WTC11 (cell line): ENCODE results near the gene SLC24A3. TPM values are rescaled to one million over a fixed set of nuclear protein-coding genes. Genes with fewer than 3 reads are reported as not detected.

Source experiments
- ATAC-seq: fragments of 200-7000 bp; cut with Tn5 transposase; 2 replicates; pipeline ENCODE4 v1.10.0; 2021; ENCODE audit warnings: mild to moderate bottlenecking, moderate library complexity
- CTCF ChIA-PET: fragments of 300-600 bp; sonication (Branson Sonifier 250); formaldehyde crosslinking; loops from one replicate; lab custom pipeline; 2021; ENCODE audit warnings: antibody characterized with exemption; lab: Charles Lee
- POLR2A ChIA-PET: fragments of 350-600 bp; sonication (Branson Sonifier 250); formaldehyde crosslinking; loops from one replicate; lab custom pipeline; 2021; ENCODE audit warnings: antibody characterized with exemption; lab: Charles Lee
- DNase-seq: peaks from one replicate; pipeline ENCODE4 v3.0.0; 2021; ENCODE audit warnings: low spot score
- H3K27ac Mint-ChIP-seq: 2 replicates; pipeline ENCODE4 v1.8.0; 2021; ENCODE audit warnings: mixed read lengths
- H3K27me3 Mint-ChIP-seq: 2 replicates; pipeline ENCODE4 v1.8.0; 2021; ENCODE audit warnings: low read depth, mild to moderate bottlenecking, moderate library complexity, mixed read lengths
- H3K36me3 Mint-ChIP-seq: 2 replicates; pipeline ENCODE4 v1.8.0; 2021; ENCODE audit warnings: mixed read lengths
- H3K4me1 Mint-ChIP-seq: 2 replicates; pipeline ENCODE4 v1.8.0; 2022; ENCODE audit warnings: mixed read lengths
- H3K4me3 Mint-ChIP-seq: 2 replicates; pipeline ENCODE4 v1.8.0; 2021; ENCODE audit warnings: mild to moderate bottlenecking, moderate library complexity, mixed read lengths
- H3K9me3 Mint-ChIP-seq: 2 replicates; pipeline ENCODE4 v1.8.0; 2021; ENCODE audit warnings: mixed read lengths
- AFF4 ChIP-seq: sonication (generic); formaldehyde crosslinking; IDR thresholded peaks from 2 replicates; pipeline ENCODE4 v1.8.1; 2023; ENCODE audit warnings: mild to moderate bottlenecking, missing genetic modification reagents, borderline replicate concordance
- ATF3 ChIP-seq: sonication (generic); formaldehyde crosslinking; conservative IDR thresholded peaks from 2 replicates; pipeline ENCODE4 v1.8.1; 2022; ENCODE audit warnings: mild to moderate bottlenecking, missing genetic modification reagents
- CBFB ChIP-seq: sonication (generic); formaldehyde crosslinking; IDR thresholded peaks from 2 replicates; pipeline ENCODE4 v1.8.1; 2022; ENCODE audit warnings: mild to moderate bottlenecking, low read depth, missing genetic modification reagents
- ELF4 ChIP-seq: sonication (generic); formaldehyde crosslinking; IDR thresholded peaks from 2 replicates; pipeline ENCODE4 v1.8.1; 2022; ENCODE audit warnings: low read depth, mild to moderate bottlenecking, moderate library complexity, missing genetic modification reagents
- FOXJ3 ChIP-seq: sonication (generic); formaldehyde crosslinking; IDR thresholded peaks from 2 replicates; pipeline ENCODE4 v1.9.0; 2021; ENCODE audit warnings: missing genetic modification reagents, mild to moderate bottlenecking, borderline replicate concordance
- GTF2I ChIP-seq: fragments of 250-450 bp; sonication (Bioruptor Pico); conservative IDR thresholded peaks from 2 replicates; pipeline ENCODE4 v1.4.0; 2021; ENCODE audit warnings: mild to moderate bottlenecking
- HMGA2 ChIP-seq: fragments of 250-450 bp; sonication (Bioruptor Pico); IDR thresholded peaks from 2 replicates; pipeline ENCODE4 v1.4.0; 2021; ENCODE audit warnings: mild to moderate bottlenecking, moderate library complexity
- MXD4 ChIP-seq: fragments of 250-450 bp; sonication (Bioruptor Pico); IDR thresholded peaks from 2 replicates; pipeline ENCODE4 v1.8.0; 2021; ENCODE audit warnings: mild to moderate bottlenecking, moderate library complexity, borderline replicate concordance
- NFATC4 ChIP-seq: fragments of 250-450 bp; sonication (Bioruptor Pico); IDR thresholded peaks from 2 replicates; pipeline ENCODE4 v1.9.0; 2021; ENCODE audit warnings: mild to moderate bottlenecking
- NR3C1 ChIP-seq: sonication (generic); formaldehyde crosslinking; conservative IDR thresholded peaks from 2 replicates; pipeline ENCODE4 v1.8.1; 2023; ENCODE audit warnings: low read depth, mild to moderate bottlenecking, missing genetic modification reagents
- PRRX2 ChIP-seq: fragments of 250-450 bp; sonication (Bioruptor Pico); IDR thresholded peaks from 2 replicates; pipeline ENCODE4 v1.8.0; 2021; ENCODE audit warnings: mild to moderate bottlenecking
- SMAD4 ChIP-seq: sonication (generic); formaldehyde crosslinking; IDR thresholded peaks from 2 replicates; pipeline ENCODE4 v1.8.0; 2022; ENCODE audit warnings: mild to moderate bottlenecking, missing genetic modification reagents
- SOX15 ChIP-seq: fragments of 250-450 bp; sonication (Bioruptor Pico); IDR thresholded peaks from 2 replicates; pipeline ENCODE4 v1.9.0; 2021; ENCODE audit warnings: mild to moderate bottlenecking
- TCF7 ChIP-seq: sonication (generic); formaldehyde crosslinking; IDR thresholded peaks from 2 replicates; pipeline ENCODE4 v1.8.0; 2022; ENCODE audit warnings: mild to moderate bottlenecking, low read depth, missing genetic modification reagents, moderate library complexity
- TEAD1 ChIP-seq: sonication (generic); formaldehyde crosslinking; IDR thresholded peaks from 2 replicates; pipeline ENCODE4 v1.8.0; 2022; ENCODE audit warnings: mild to moderate bottlenecking, missing genetic modification reagents
- USF1 ChIP-seq: sonication (generic); formaldehyde crosslinking; IDR thresholded peaks from 2 replicates; pipeline ENCODE4 v1.8.0; 2022; ENCODE audit warnings: mild to moderate bottlenecking, missing genetic modification reagents
- ZMAT4 ChIP-seq: fragments of 250-450 bp; sonication (Bioruptor Pico); IDR thresholded peaks from 2 replicates; pipeline ENCODE4 v1.9.0; 2021; ENCODE audit warnings: mild to moderate bottlenecking
- ZNF232 ChIP-seq: sonication (generic); formaldehyde crosslinking; IDR thresholded peaks from 2 replicates; pipeline ENCODE4 v1.8.0; 2022; ENCODE audit warnings: mild to moderate bottlenecking, missing genetic modification reagents
- ZNF263 ChIP-seq: sonication (generic); formaldehyde crosslinking; IDR thresholded peaks from 2 replicates; pipeline ENCODE4 v1.8.1; 2022; ENCODE audit warnings: low read depth, mild to moderate bottlenecking, moderate library complexity, missing genetic modification reagents
- ZNF281 ChIP-seq: sonication (generic); formaldehyde crosslinking; IDR thresholded peaks from 2 replicates; pipeline ENCODE4 v1.8.0; 2023; ENCODE audit warnings: mild to moderate bottlenecking, missing genetic modification reagents
- ZNF416 ChIP-seq: fragments of 250-450 bp; sonication (Bioruptor Pico); IDR thresholded peaks from 2 replicates; pipeline ENCODE4 v1.9.0; 2021; ENCODE audit warnings: mild to moderate bottlenecking, inconsistent platforms
- ZNF671 ChIP-seq: fragments of 250-450 bp; sonication (Bioruptor Pico); IDR thresholded peaks from 2 replicates; pipeline ENCODE4 v1.8.0; 2021; ENCODE audit warnings: mild to moderate bottlenecking
- total RNA-seq: library from RNA; stranded (reverse); gene quantifications from 3 replicates; pipeline ENCODE4 v1.2.3, GENCODE V29; 2021
- TF ChIP-seq, protein P1 (sequence below): fragments of 250-450 bp; sonication (Bioruptor Pico); IDR thresholded peaks from 2 replicates; pipeline ENCODE4 v2.1.2; 2022; ENCODE audit warnings: mild to moderate bottlenecking, moderate library complexity
- TF ChIP-seq, protein P2 (sequence below): sonication (generic); formaldehyde crosslinking; IDR thresholded peaks from 2 replicates; pipeline ENCODE4 v1.8.1; 2022; ENCODE audit warnings: low read depth, missing genetic modification reagents, borderline replicate concordance
- TF ChIP-seq, protein P3 (sequence below): sonication (generic); formaldehyde crosslinking; IDR thresholded peaks from 2 replicates; pipeline ENCODE4 v1.8.1; 2023; ENCODE audit warnings: mild to moderate bottlenecking, moderate library complexity, missing genetic modification reagents

Gene SLC24A3
- total RNA-seq, 1 experiment from 2014 or later, result 5.7 TPM

GRCh38 chr20:19602675-19603375, 390.4 kb downstream of the SLC24A3 start (continued):
- no peak for TF ChIP-seq ATF3 (CRISPR knock-in tag)
- TF ChIP-seq ZMAT4 (CRISPR knock-in tag), result no peak
- TF ChIP-seq ZNF281, result no peak
- TF ChIP-seq SOX15, result no peak
- TF ChIP-seq, protein P1, sequence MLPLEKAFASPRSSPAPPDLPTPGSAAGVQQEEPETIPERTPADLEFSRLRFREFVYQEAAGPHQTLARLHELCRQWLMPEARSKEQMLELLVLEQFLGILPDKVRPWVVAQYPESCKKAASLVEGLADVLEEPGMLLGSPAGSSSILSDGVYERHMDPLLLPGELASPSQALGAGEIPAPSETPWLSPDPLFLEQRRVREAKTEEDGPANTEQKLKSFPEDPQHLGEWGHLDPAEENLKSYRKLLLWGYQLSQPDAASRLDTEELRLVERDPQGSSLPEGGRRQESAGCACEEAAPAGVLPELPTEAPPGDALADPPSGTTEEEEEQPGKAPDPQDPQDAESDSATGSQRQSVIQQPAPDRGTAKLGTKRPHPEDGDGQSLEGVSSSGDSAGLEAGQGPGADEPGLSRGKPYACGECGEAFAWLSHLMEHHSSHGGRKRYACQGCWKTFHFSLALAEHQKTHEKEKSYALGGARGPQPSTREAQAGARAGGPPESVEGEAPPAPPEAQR (CRISPR knock-in tag), result no peak
- TF ChIP-seq ZNF416 (CRISPR knock-in tag), result no peak
- no peak for TF ChIP-seq TCF7 (CRISPR knock-in tag)
- no peak for TF ChIP-seq USF1 (CRISPR knock-in tag)
- TF ChIP-seq NR3C1 (CRISPR knock-in tag), result no peak

DNA sequence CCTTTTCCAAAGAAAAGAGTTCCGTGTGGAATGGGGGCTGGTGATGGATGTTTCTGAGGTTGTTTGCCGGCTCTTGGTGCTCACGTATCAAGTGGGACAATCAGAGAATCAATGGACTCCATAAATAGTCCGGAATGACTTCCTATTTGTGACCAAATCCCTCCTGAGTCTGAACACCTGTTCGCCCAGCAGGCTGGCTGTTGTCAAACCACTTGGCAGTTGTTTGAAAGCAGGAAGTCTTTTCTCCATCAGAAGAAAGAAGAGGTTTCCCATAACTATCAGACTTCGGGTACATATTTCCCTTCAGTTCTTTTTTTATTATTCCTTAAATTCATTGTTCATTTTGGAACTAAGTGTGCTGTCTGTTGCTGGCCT, 390.9 kb downstream of the SLC24A3 start:
- POLR2A ChIA-PET, result no interaction called here
- DNase-seq, result no peak
- peaks cover 22% of the 10 kb centered on the region for H3K4me1 Mint-ChIP-seq
- no peak for TF ChIP-seq AFF4 (CRISPR knock-in tag)
- no peak for TF ChIP-seq CBFB (CRISPR knock-in tag)
- no peak for TF ChIP-seq MXD4 (CRISPR knock-in tag)
- TF ChIP-seq FOXJ3 (CRISPR knock-in tag), result no peak
- TF ChIP-seq, protein P2, sequence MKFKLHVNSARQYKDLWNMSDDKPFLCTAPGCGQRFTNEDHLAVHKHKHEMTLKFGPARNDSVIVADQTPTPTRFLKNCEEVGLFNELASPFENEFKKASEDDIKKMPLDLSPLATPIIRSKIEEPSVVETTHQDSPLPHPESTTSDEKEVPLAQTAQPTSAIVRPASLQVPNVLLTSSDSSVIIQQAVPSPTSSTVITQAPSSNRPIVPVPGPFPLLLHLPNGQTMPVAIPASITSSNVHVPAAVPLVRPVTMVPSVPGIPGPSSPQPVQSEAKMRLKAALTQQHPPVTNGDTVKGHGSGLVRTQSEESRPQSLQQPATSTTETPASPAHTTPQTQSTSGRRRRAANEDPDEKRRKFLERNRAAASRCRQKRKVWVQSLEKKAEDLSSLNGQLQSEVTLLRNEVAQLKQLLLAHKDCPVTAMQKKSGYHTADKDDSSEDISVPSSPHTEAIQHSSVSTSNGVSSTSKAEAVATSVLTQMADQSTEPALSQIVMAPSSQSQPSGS (CRISPR knock-in tag), result no peak
- no peak for TF ChIP-seq NFATC4
- TF ChIP-seq ZNF671, result no peak
- no peak for TF ChIP-seq ZNF263
- no peak for TF ChIP-seq SMAD4 (CRISPR knock-in tag)
- TF ChIP-seq HMGA2 (CRISPR knock-in tag), result no peak
- TF ChIP-seq, protein P3, sequence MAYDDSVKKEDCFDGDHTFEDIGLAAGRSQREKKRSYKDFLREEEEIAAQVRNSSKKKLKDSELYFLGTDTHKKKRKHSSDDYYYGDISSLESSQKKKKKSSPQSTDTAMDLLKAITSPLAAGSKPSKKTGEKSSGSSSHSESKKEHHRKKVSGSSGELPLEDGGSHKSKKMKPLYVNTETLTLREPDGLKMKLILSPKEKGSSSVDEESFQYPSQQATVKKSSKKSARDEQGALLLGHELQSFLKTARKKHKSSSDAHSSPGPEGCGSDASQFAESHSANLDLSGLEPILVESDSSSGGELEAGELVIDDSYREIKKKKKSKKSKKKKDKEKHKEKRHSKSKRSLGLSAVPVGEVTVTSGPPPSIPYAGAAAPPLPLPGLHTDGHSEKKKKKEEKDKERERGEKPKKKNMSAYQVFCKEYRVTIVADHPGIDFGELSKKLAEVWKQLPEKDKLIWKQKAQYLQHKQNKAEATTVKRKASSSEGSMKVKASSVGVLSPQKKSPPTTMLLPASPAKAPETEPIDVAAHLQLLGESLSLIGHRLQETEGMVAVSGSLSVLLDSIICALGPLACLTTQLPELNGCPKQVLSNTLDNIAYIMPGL (CRISPR knock-in tag), result no peak
- no peak for TF ChIP-seq SOX15
- no peak for TF ChIP-seq ZNF232
- no peak for TF ChIP-seq GTF2I (CRISPR knock-in tag)
- TF ChIP-seq TEAD1 (CRISPR knock-in tag), result no peak
- TF ChIP-seq PRRX2 (CRISPR knock-in tag), result no peak
- TF ChIP-seq ELF4 (CRISPR knock-in tag), result no peak
- TF ChIP-seq, all 79 proteins: peak for 0
- no peaks in the 10 kb centered on the region; the same call in 1 of the 2 replicates for H3K27me3 Mint-ChIP-seq
- CTCF ChIA-PET, result no interaction called here
- H3K27ac Mint-ChIP-seq, result no peak overlapping the region
- no peaks in the 10 kb centered on the region for H3K9me3 Mint-ChIP-seq
- no peaks in the 10 kb centered on the region for H3K36me3 Mint-ChIP-seq
- H3K4me3 Mint-ChIP-seq, result no peak overlapping the region
- no peak for ATAC-seq
